GM12878 (cell line): ENCODE measurements around the gene TBXAS1. TPM values are rescaled to one million over a fixed set of nuclear protein-coding genes. Genes with fewer than 3 reads are reported as not detected.
A peak's percentile ranks its signal among the peaks of the same experiment; 100 is the strongest.

Source experiments
- ATAC-seq: fragments of 200-7000 bp; cut with Tn5 transposase; 3 replicates; pipeline ENCODE4 v1.9.1; 2020; ENCODE audit warnings: mild to moderate bottlenecking, moderate library complexity
- BruUV-seq: library from RNA; stranded (reverse); fragments of 400-500 nt; replicated peaks from 2 replicates; lab custom pipeline; 2021; lab: Mats Ljungman, UMichigan
- CTCF ChIA-PET: fragments of 300-600 bp; sonication (Branson Sonifier 250); formaldehyde crosslinking; extraction: SDS; loops from one replicate; lab custom pipeline; 2021; ENCODE audit warnings: inconsistent platforms; lab: Yijun Ruan, JAX
- POLR2A ChIA-PET: fragments of 350-600 bp; formaldehyde crosslinking; extraction: SDS; loops from one replicate; lab custom pipeline; 2021; ENCODE audit warnings: inconsistent platforms; lab: Charles Lee
- RAD21 ChIA-PET: fragments of 300-600 bp; sonication (Branson Sonifier 250); formaldehyde crosslinking; loops from one replicate; lab custom pipeline; 2023; ENCODE audit warnings: antibody characterized with exemption; ENCODE audit not compliant: unreplicated experiment; lab: Charles Lee
- SMC1A ChIA-PET: fragments of 300-600 bp; sonication (Branson Sonifier 250); formaldehyde crosslinking; loops from one replicate; lab custom pipeline; 2023; ENCODE audit not compliant: unreplicated experiment, uncharacterized antibody; lab: Charles Lee
- DNase-seq: peaks from one replicate; pipeline ENCODE4 v3.0.0-alpha.2; 2011; ENCODE audit warnings: low read depth, low spot score
- FAIRE-seq: peaks from 3 replicates; lab custom pipeline; 2011; peaks lifted over from hg19 to GRCh38; lab: Jason Lieb, UNC
- H2AFZ ChIP-seq: 2 replicates; pipeline ENCODE4 v1.6.0; 2011; ENCODE audit warnings: low read depth, low read length, control low read depth; ENCODE audit not compliant: control insufficient read depth
- H3K27ac ChIP-seq: 2 replicates; pipeline ENCODE4 v1.5.1; 2011; ENCODE audit warnings: control low read depth; ENCODE audit not compliant: control insufficient read depth, insufficient read depth
- H3K27me3 ChIP-seq, 2 experiments: replicated peaks in 1 of 2; 2 replicates each; pipeline versions ENCODE4 v1.6.0 to v1.6.1; 2011; ENCODE audit warnings: low read length in 1 of 2; ENCODE audit not compliant: control insufficient read depth in 2 of 2, insufficient read depth in 2 of 2
- H3K36me3 ChIP-seq, 2 experiments: 2 replicates each; pipeline ENCODE4 v1.5.1; 2011; ENCODE audit warnings: low read length in 1 of 2; ENCODE audit not compliant: control insufficient read depth in 2 of 2, insufficient read depth in 2 of 2
- H3K4me1 ChIP-seq: 2 replicates; pipeline ENCODE4 v1.6.1; 2011; ENCODE audit warnings: mild to moderate bottlenecking, low read length, moderate library complexity, mixed read lengths; ENCODE audit not compliant: control insufficient read depth, insufficient read depth
- H3K4me2 ChIP-seq: 2 replicates; pipeline ENCODE4 v1.6.0; 2011; ENCODE audit warnings: control low read depth; ENCODE audit not compliant: control insufficient read depth, insufficient read depth
- H3K4me3 ChIP-seq: fragments of 200-600 bp; sonication (generic); 2 replicates; pipeline ENCODE4 v1.5.1; 2016
- H3K79me2 ChIP-seq: 2 replicates; pipeline ENCODE4 v1.6.0; 2011; ENCODE audit warnings: low read length; ENCODE audit not compliant: control insufficient read depth, insufficient read depth
- H3K9ac ChIP-seq: 2 replicates; pipeline ENCODE4 v1.8.0; 2011; ENCODE audit warnings: low read length, control low read depth, mixed read lengths; ENCODE audit not compliant: control insufficient read depth, insufficient read depth
- H3K9me3 ChIP-seq: replicated peaks from 3 replicates; pipeline ENCODE4 v1.5.1; 2011; ENCODE audit warnings: mild to moderate bottlenecking, low read length; ENCODE audit not compliant: control insufficient read depth, insufficient read depth
- H4K20me1 ChIP-seq: 2 replicates; pipeline ENCODE4 v1.6.0; 2011; ENCODE audit not compliant: control insufficient read depth, insufficient read depth
- BHLHE40 ChIP-seq, 2 experiments: fragments of 450-650 bp in 1 of 2; IDR thresholded peaks; 2 replicates each; pipeline ENCODE4 v1.6.1; 2011 to 2017; ENCODE audit warnings: low read depth in 2 of 2, borderline replicate concordance in 1 of 2, improper control_type of control experiment in 1 of 2, low read length in 1 of 2, mild to moderate bottlenecking in 1 of 2
- CREB1 ChIP-seq: IDR thresholded peaks from 2 replicates; pipeline ENCODE4 v1.6.1; 2012; ENCODE audit warnings: low read depth, mild to moderate bottlenecking, inconsistent platforms
- EED ChIP-seq: sonication (generic); IDR thresholded peaks from 2 replicates; pipeline ENCODE4 v1.6.1; 2016; ENCODE audit warnings: antibody characterized with exemption, low read depth
- ETV6 ChIP-seq, 2 experiments: fragments of 450-650 bp in 1 of 2; IDR thresholded peaks in 1 of 2; conservative IDR thresholded peaks in 1 of 2; 2 replicates each; pipeline ENCODE4 v1.6.1; 2014; ENCODE audit warnings: antibody characterized with exemption in 1 of 2, borderline replicate concordance in 1 of 2, low read depth in 1 of 2, mild to moderate bottlenecking in 1 of 2, moderate library complexity in 1 of 2
- FOXM1 ChIP-seq: IDR thresholded peaks from 2 replicates; pipeline ENCODE4 v1.6.1; 2012; ENCODE audit warnings: low read depth, mild to moderate bottlenecking, inconsistent platforms, low read length, moderate library complexity
- NFIC ChIP-seq: IDR thresholded peaks from 2 replicates; pipeline ENCODE4 v1.6.1; 2012; ENCODE audit warnings: low read depth, mild to moderate bottlenecking, inconsistent platforms, low read length, moderate library complexity
- PAX8 ChIP-seq: fragments of 450-650 bp; IDR thresholded peaks from 2 replicates; pipeline ENCODE4 v1.6.1; 2017; ENCODE audit warnings: mild to moderate bottlenecking, moderate library complexity
- RBBP5 ChIP-seq: fragments of 200-600 bp; sonication (generic); conservative IDR thresholded peaks from 2 replicates; pipeline ENCODE4 v1.6.1; 2016
- RFX5 ChIP-seq: IDR thresholded peaks from 2 replicates; pipeline ENCODE4 v1.6.1; 2011; ENCODE audit warnings: low read depth, low read length, improper control_type of control experiment
- SMAD1 ChIP-seq: fragments of 450-650 bp; IDR thresholded peaks from 2 replicates; pipeline ENCODE4 v1.6.1; 2018; ENCODE audit warnings: mild to moderate bottlenecking, low read depth; ENCODE audit not compliant: partially characterized antibody
- TAF1 ChIP-seq: IDR thresholded peaks from 2 replicates; pipeline ENCODE4 v1.6.1; 2011; ENCODE audit warnings: mild to moderate bottlenecking, low read depth, low read length, borderline replicate concordance
- WGBS: methylation state at CpG from one replicate; pipeline ENCODE4 v1.1.6; 2016; ENCODE audit warnings: low lambda C conversion rate; ENCODE audit not compliant: insufficient replicate concordance, insufficient coverage; ENCODE audit errors: missing lambda C conversion rate; 5-methylcytosine and 5-hydroxymethylcytosine counted together
- in situ Hi-C: fragments of 300-500 bp; cut with MboI; formaldehyde crosslinking; loops from 9 replicates; pipeline ENCODE4 v1.14.3; 2018; ENCODE audit warnings: mixed read lengths
- intact Hi-C: fragments of 100-400 bp; cut with micrococcal nuclease; formaldehyde crosslinking; loops from one replicate; pipeline ENCODE4 v1.14.2; 2022; ENCODE audit not compliant: unreplicated experiment
- polyA plus RNA-seq, 11 experiments: library from polyadenylated mRNA; depleted of rRNA in 4 of 11; unstranded in 6 of 11; stranded (reverse) in 5 of 11; fragments of >200 nt; fragmentation: Nextera tagmentation in 4 of 11; fragmentation: Illumina TruSeq in 1 of 11; extraction: Ambion mirVana in 4 of 11; extraction: Trizol in 1 of 11; gene quantifications; 1 replicate in 1 of 11; 2 replicates in 10 of 11; pipeline versions ENCODE4 v1.2.1 to v1.2.3, GENCODE V29; 2011 to 2016; ENCODE audit warnings: inconsistent platforms in 2 of 11, missing spikeins in 2 of 11, low read depth in 1 of 11
- total RNA-seq, 4 experiments: library from RNA; depleted of rRNA in 3 of 4; stranded (reverse); fragments of >200 nt in 3 of 4; fragmentation: Illumina TruSeq in 1 of 4; extraction: Trizol in 1 of 4; gene quantifications; 2 replicates each; pipeline versions ENCODE4 v1.2.1 to v1.2.3, GENCODE V29; 2013 to 2021
- TF ChIP-seq, protein P1 (sequence below): fragments of 450-650 bp; IDR thresholded peaks from 2 replicates; pipeline ENCODE4 v1.6.1; 2017; ENCODE audit warnings: mild to moderate bottlenecking, moderate library complexity
- TF ChIP-seq, protein P2 (sequence below): IDR thresholded peaks from 2 replicates; pipeline ENCODE4 v1.6.1; 2012; ENCODE audit warnings: low read length, inconsistent platforms
- TF ChIP-seq, protein P3 (sequence below): fragments of 150-350 bp; IDR thresholded peaks from 2 replicates; pipeline ENCODE4 v1.6.1; 2014; ENCODE audit warnings: mild to moderate bottlenecking, low read depth, low read length

The TBXAS1 gene
- total and polyA plus RNA-seq, 10 of the 15 experiments (the other 5 are each of a cell fraction or from before 2014, with no cell fraction given) = 1.5 to 32.7 (median 16.3) TPM

DNA sequence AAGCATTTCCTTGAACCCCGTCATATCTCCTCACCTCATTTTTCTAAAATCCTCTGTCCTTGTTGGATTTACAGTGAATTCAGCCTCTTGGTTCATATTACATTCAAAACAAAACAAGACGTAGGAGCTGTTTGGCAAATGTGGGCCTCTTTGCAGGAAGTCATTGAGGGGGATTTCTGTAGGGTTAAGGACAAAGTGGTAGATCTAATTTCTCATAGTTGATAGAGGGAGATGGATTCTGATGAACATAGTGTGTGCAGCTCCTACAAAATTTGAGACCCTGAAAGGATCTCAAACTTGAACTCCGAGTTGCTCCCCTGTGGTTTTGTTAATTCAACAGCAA, 682 bp downstream of the TBXAS1 start:
- ChIA-PET SMC1A (interaction anchor here (0.9 to 3.9 kb wide), 6 partner anchors 9 to 183 kb away, joined by 3 to 24 read pairs (median 7); no protein-coding TSS in a partner anchor), CTCF (interaction anchor here (0.6 to 3.9 kb wide), 6 partner anchors 19 to 228 kb away, joined by 3 to 19 read pairs (median 3); no protein-coding TSS in a partner anchor), POLR2A (interaction anchor here (0.6 kb wide), 1 partner anchor 1992 kb away, joined by 6 read pairs; no protein-coding TSS in a partner anchor), RAD21 (interaction anchor here (1.1 to 3.2 kb wide), 6 partner anchors 25 to 183 kb away, joined by 3 to 22 read pairs (median 7); no protein-coding TSS in a partner anchor)
- peak overlapping the region; percentile 56 for H3K9ac ChIP-seq
- peak overlapping the region; percentile 90 for H3K4me2 ChIP-seq
- DNase-seq (no peak), FAIRE-seq (no peak), ATAC-seq (peak; percentile 62)
- no TSS peak for BruUV-seq
- H3K36me3 ChIP-seq = no peaks in the 10 kb centered on the region
- H3K4me1 ChIP-seq = peaks cover 26% of the 10 kb centered on the region
- peaks cover 2% of the 10 kb centered on the region; the same call in 1 of the 2 replicates for H3K79me2 ChIP-seq
- in situ Hi-C loops (no loop called here), intact Hi-C loops (loop anchor here (5.0 kb wide), 1 partner anchor 173 kb away; no protein-coding TSS in a partner anchor)
- no peaks in the 10 kb centered on the region for H4K20me1 ChIP-seq
- peak overlapping the region; percentile 81 for H3K27ac ChIP-seq
- WGBS = 0% methylated on average over 3 of the region's 3 CpGs
- H3K9me3 ChIP-seq = no peaks in the 10 kb centered on the region; the same call in 1 of the 3 replicates
- peak overlapping the region; percentile 54 for H3K4me3 ChIP-seq
- peaks cover 0 to 1% of the 10 kb centered on the region in 2 experiments; a peak in 1 of 4 replicates for H3K27me3 ChIP-seq
- peak overlapping the region; percentile 90 for H2AFZ ChIP-seq
- TF ChIP-seq, protein P1, sequence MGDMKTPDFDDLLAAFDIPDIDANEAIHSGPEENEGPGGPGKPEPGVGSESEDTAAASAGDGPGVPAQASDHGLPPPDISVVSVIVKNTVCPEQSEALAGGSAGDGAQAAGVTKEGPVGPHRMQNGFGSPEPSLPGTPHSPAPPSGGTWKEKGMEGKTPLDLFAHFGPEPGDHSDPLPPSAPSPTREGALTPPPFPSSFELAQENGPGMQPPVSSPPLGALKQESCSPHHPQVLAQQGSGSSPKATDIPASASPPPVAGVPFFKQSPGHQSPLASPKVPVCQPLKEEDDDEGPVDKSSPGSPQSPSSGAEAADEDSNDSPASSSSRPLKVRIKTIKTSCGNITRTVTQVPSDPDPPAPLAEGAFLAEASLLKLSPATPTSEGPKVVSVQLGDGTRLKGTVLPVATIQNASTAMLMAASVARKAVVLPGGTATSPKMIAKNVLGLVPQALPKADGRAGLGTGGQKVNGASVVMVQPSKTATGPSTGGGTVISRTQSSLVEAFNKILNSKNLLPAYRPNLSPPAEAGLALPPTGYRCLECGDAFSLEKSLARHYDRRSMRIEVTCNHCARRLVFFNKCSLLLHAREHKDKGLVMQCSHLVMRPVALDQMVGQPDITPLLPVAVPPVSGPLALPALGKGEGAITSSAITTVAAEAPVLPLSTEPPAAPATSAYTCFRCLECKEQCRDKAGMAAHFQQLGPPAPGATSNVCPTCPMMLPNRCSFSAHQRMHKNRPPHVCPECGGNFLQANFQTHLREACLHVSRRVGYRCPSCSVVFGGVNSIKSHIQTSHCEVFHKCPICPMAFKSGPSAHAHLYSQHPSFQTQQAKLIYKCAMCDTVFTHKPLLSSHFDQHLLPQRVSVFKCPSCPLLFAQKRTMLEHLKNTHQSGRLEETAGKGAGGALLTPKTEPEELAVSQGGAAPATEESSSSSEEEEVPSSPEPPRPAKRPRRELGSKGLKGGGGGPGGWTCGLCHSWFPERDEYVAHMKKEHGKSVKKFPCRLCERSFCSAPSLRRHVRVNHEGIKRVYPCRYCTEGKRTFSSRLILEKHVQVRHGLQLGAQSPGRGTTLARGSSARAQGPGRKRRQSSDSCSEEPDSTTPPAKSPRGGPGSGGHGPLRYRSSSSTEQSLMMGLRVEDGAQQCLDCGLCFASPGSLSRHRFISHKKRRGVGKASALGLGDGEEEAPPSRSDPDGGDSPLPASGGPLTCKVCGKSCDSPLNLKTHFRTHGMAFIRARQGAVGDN = 0 out of 2 replicates have a peak, but pooled peaks have one; percentile 10
- no peak for TF ChIP-seq PAX8
- peak; percentile 50; the same call in 1 of the 2 replicates for TF ChIP-seq FOXM1
- no peak; the same call in 1 of the 2 replicates for TF ChIP-seq NFIC
- TF ChIP-seq RFX5 = no peak
- TF ChIP-seq SMAD1 = no peak
- no peak for TF ChIP-seq RBBP5
- TF ChIP-seq, protein P2, sequence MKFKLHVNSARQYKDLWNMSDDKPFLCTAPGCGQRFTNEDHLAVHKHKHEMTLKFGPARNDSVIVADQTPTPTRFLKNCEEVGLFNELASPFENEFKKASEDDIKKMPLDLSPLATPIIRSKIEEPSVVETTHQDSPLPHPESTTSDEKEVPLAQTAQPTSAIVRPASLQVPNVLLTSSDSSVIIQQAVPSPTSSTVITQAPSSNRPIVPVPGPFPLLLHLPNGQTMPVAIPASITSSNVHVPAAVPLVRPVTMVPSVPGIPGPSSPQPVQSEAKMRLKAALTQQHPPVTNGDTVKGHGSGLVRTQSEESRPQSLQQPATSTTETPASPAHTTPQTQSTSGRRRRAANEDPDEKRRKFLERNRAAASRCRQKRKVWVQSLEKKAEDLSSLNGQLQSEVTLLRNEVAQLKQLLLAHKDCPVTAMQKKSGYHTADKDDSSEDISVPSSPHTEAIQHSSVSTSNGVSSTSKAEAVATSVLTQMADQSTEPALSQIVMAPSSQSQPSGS = 0 out of 2 replicates have a peak, but pooled peaks have one; percentile 23
- TF ChIP-seq, protein P3, sequence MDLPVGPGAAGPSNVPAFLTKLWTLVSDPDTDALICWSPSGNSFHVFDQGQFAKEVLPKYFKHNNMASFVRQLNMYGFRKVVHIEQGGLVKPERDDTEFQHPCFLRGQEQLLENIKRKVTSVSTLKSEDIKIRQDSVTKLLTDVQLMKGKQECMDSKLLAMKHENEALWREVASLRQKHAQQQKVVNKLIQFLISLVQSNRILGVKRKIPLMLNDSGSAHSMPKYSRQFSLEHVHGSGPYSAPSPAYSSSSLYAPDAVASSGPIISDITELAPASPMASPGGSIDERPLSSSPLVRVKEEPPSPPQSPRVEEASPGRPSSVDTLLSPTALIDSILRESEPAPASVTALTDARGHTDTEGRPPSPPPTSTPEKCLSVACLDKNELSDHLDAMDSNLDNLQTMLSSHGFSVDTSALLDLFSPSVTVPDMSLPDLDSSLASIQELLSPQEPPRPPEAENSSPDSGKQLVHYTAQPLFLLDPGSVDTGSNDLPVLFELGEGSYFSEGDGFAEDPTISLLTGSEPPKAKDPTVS = no peak
- 0 out of 2 replicates have a peak, but pooled peaks have one; percentile 18 for TF ChIP-seq TAF1
- peak; percentile 48 for TF ChIP-seq EED
- TF ChIP-seq ETV6 (conservative IDR thresholded peaks at IDR 0.05 in 1 of 2, IDR thresholded peaks at IDR 0.05 in 1 of 2; ENCODE audit: borderline replicate concordance in 1 of 2, low read depth in 1 of 2) = peak in 1 of 2 experiments; percentile 28; a peak in 1 of 4 replicates
- TF ChIP-seq CREB1 = no peak
- no peak for TF ChIP-seq BHLHE40 (IDR thresholded peaks at IDR 0.05; ENCODE audit: borderline replicate concordance in 1 of 2, low read depth in 2 of 2, low read length in 1 of 2)
